NT2/D1 (cell line): ENCODE data around the gene LRRC51.

Experiments
- DNase-seq: peaks from one replicate; pipeline ENCODE4 v3.0.0-alpha.2; 2011; ENCODE audit warnings: low read depth, low spot score
- H3K27me3 ChIP-seq: 2 replicates; pipeline ENCODE4 v1.6.0; 2011; ENCODE audit warnings: mild to moderate bottlenecking; ENCODE audit not compliant: insufficient read length, insufficient read depth
- H3K36me3 ChIP-seq: 2 replicates; pipeline ENCODE4 v1.6.1; 2011; ENCODE audit warnings: mild to moderate bottlenecking, low read length, mixed read lengths; ENCODE audit not compliant: insufficient read depth, insufficient read length
- H3K4me1 ChIP-seq: 2 replicates; pipeline ENCODE4 v1.5.1; 2011; ENCODE audit not compliant: insufficient read depth, insufficient read length
- H3K4me3 ChIP-seq: 2 replicates; pipeline ENCODE4 v1.5.1; 2011; ENCODE audit warnings: low read depth; ENCODE audit not compliant: insufficient read length
- H3K9ac ChIP-seq: 2 replicates; pipeline ENCODE4 v1.6.0; 2011; ENCODE audit warnings: low read depth; ENCODE audit not compliant: insufficient read length
- H3K9me3 ChIP-seq: 2 replicates; pipeline ENCODE4 v1.5.1; 2011; ENCODE audit warnings: mild to moderate bottlenecking, low read length; ENCODE audit not compliant: insufficient read depth
- SUZ12 ChIP-seq: IDR thresholded peaks from 2 replicates; pipeline ENCODE4 v1.6.1; 2011; ENCODE audit not compliant: insufficient read length, insufficient read depth; ENCODE audit errors: extremely low read depth
- YY1 ChIP-seq: IDR thresholded peaks from 2 replicates; pipeline ENCODE4 v1.6.1; 2011; ENCODE audit not compliant: insufficient read length, insufficient read depth
- ZNF274 ChIP-seq: IDR thresholded peaks from 2 replicates; pipeline ENCODE4 v1.6.1; 2011; ENCODE audit warnings: mild to moderate bottlenecking, low read depth, low read length

The LRRC51 gene

GRCh38 chr11:72100462-72100861, 19.8 kb downstream of the LRRC51 start:
- no peaks in the 10 kb centered on the region for H3K4me1 ChIP-seq
- H3K9ac ChIP-seq = no peak overlapping the region
- no peaks in the 10 kb centered on the region for H3K27me3 ChIP-seq
- no peak overlapping the region for H3K4me3 ChIP-seq
- no peaks in the 10 kb centered on the region for H3K9me3 ChIP-seq
- H3K36me3 ChIP-seq = peaks cover 59% of the 10 kb centered on the region
- TF ChIP-seq ZNF274 (no peak), YY1 (no peak), SUZ12 (no peak)
- DNase-seq = no peak

- no peak for DNase-seq
- Histone ChIP-seq H3K9me3 (no peaks in the 10 kb centered on the region), H3K9ac (peak overlapping the region; percentile 95), H3K27me3 (no peaks in the 10 kb centered on the region), H3K4me3 (peak overlapping the region; percentile 69), H3K4me1 (no peaks in the 10 kb centered on the region), H3K36me3 (peaks cover 53% of the 10 kb centered on the region)
- no peak for TF ChIP-seq YY1
Measured at GRCh38 chr11:72102162-72102561, 21.5 kb downstream of the LRRC51 start.

- Histone ChIP-seq H3K27me3 (no peaks in the 10 kb centered on the region), H3K4me1 (no peaks in the 10 kb centered on the region), H3K9ac (peak overlapping the region; percentile 95), H3K36me3 (peaks cover 53% of the 10 kb centered on the region), H3K4me3 (peak overlapping the region; percentile 69), H3K9me3 (no peaks in the 10 kb centered on the region)
- TF ChIP-seq SUZ12 (no peak), YY1 (no peak), ZNF274 (no peak)
- DNase-seq = no peak
Measured at GRCh38 chr11:72102631-72102945, 21.9 kb downstream of the LRRC51 start.

- Histone ChIP-seq H3K4me1 (no peaks in the 10 kb centered on the region), H3K9me3 (no peaks in the 10 kb centered on the region), H3K9ac (peak within 1 kb of the TSS; percentile 95), H3K4me3 (peak within 1 kb of the TSS; percentile 69), H3K27me3 (no peaks in the 10 kb centered on the region), H3K36me3 (peaks cover 51% of the 10 kb centered on the region)
- DNase-seq = peak; percentile 98
- TF ChIP-seq YY1 = no peak
- no peak for TF ChIP-seq SUZ12
- TF ChIP-seq ZNF274 = no peak
Measured at GRCh38 chr11:72102946-72103753, 22.5 kb downstream of the LRRC51 start, which contains the start of gene LAMTOR1. LAMTOR1 (minus strand) TSS chr11:72103297; CDS start chr11:72103224, 73 bp downstream.

- H3K27me3 ChIP-seq = no peaks in the 10 kb centered on the region
- H3K9ac ChIP-seq = peak overlapping the region; percentile 11
- no peaks in the 10 kb centered on the region for H3K4me1 ChIP-seq
- peak overlapping the region; percentile 19 for H3K4me3 ChIP-seq
- peaks cover 51% of the 10 kb centered on the region for H3K36me3 ChIP-seq
- no peak for DNase-seq
- no peak for TF ChIP-seq ZNF274
- TF ChIP-seq YY1 = no peak
- no peak for TF ChIP-seq SUZ12
- no peaks in the 10 kb centered on the region for H3K9me3 ChIP-seq
Measured at GRCh38 chr11:72103754-72104167, 23.1 kb downstream of the LRRC51 start.

GRCh38 chr11:72105888-72106287, 25.2 kb downstream of the LRRC51 start, which contains the start of gene TOMT:
TOMT (plus strand) TSS chr11:72105924; CDS start chr11:72105952, 28 bp downstream.
- H3K4me1 ChIP-seq = no peaks in the 10 kb centered on the region
- H3K27me3 ChIP-seq = no peaks in the 10 kb centered on the region
- H3K9ac ChIP-seq = no peak within 1 kb of the TSS
- TF ChIP-seq SUZ12 = no peak
- TF ChIP-seq YY1 = no peak
- no peak for TF ChIP-seq ZNF274
- no peak for DNase-seq
- H3K4me3 ChIP-seq = no peak within 1 kb of the TSS
- H3K36me3 ChIP-seq = peaks cover 49% of the 10 kb centered on the region
- H3K9me3 ChIP-seq = no peaks in the 10 kb centered on the region

- H3K9ac ChIP-seq = peak overlapping the region; percentile 85
- H3K36me3 ChIP-seq = peaks cover 37% of the 10 kb centered on the region
- no peaks in the 10 kb centered on the region for H3K4me1 ChIP-seq
- peak overlapping the region; percentile 67 for H3K4me3 ChIP-seq
- TF ChIP-seq YY1 (no peak), SUZ12 (no peak), ZNF274 (no peak)
- H3K9me3 ChIP-seq = no peaks in the 10 kb centered on the region
- DNase-seq = no peak
- H3K27me3 ChIP-seq = no peaks in the 10 kb centered on the region
Measured at GRCh38 chr11:72111300-72112142, 30.9 kb downstream of the LRRC51 start.
